GF-D8 (cell line): ENCODE data around the gene GRHL1.
"Not testable (repeated sequence)": the region's sequence is repeated elsewhere in the genome, so short reads cannot be mapped to it uniquely, and the experiment has no call there.

ENCODE experiments used
- DNase-seq: peaks from one replicate; lab custom pipeline; 2025; lab: John Stamatoyannopoulos, UW

Gene GRHL1

DNA sequence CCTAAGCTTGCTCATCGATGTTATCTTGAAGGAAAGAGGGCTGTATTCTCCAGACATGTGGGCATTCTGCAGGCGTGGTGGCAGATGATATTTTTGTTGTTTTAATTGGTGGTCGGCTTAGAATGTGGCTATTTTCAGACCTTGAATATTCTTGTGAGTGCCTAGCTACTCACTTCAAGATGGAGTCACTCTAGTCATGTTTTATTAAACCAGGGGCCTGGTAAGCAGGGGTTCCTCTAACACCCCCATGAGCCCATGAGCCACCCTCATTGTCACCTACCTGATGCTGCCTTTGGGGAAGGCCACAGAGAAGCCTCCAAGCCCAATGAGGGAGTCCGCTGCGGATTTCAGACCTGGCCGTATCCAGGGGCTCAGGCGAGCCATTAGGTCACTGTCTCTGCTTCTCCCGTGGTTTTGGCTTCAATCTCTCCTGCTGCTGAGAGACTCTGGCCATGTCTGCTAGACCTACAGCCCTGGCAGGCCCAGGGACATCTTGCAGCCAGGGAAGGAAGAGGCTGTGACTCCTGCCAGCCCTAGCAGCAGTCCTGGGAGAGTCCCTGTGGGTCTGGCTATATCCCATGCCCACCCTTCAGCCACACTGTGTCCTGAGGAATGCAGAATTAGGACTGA is 75.6 kb downstream of the GRHL1 start:
- no peak for DNase-seq

GRCh38 chr2:10027660-10028330 is 76.3 kb downstream of the GRHL1 start:
- DNase-seq = no peak

DNA sequence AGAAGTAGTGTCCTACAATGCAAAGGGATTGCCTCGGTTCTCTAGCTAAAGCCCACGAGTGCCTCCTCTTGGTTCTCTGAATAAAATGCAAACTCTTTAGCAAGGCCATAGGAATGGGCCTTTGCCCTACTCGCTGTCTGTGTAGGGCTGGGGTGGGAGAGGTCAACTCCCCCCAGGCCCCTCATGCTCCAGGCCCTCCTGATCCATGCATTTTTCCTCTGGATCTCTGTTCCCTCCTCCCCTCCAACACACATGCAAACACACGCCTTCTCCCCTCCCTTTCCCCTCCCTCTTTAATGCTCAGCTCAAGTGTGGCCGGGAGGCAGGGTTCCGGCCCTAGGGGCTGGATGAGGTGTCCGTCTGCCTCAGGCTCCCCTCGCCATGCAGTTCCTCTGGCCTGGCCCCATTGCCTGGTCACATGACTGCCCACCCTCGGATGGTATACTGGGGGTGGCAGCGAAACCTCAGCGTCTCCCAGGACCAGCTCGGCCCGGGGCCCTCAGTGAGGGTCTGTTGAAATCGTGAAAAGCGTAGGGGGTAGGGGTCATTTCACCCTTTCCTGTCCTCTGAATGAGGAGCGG is 77.0 kb downstream of the GRHL1 start:
- DNase-seq = peak; percentile 3

- DNase-seq = peak; percentile 7
Observed at GRCh38 chr2:10028988-10029874, 77.7 kb downstream of the GRHL1 start.

GRCh38 chr2:10029875-10030223 is 78.4 kb downstream of the GRHL1 start:
- DNase-seq = no peak

GRCh38 chr2:10030311-10030736 is 78.8 kb downstream of the GRHL1 start:
- DNase-seq = no peak

DNA sequence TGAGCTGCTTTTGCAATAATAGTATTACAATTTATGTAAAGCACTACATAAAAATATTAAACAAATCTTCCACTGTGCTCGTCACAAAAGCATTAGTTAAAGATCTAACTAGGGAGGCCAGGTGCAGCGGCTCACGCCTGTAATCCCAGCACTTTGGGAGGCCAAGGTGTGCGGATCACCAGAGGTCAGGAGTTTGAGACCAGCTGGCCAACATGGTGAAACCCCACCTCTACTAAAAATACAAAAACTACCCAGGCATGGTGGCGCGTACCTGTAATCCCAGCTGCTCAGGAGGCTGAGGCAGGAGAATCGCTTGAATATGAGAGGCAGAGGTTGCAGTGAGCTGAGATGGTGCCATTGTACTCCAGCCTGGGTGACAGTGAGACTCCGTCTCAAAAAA is 79.3 kb downstream of the GRHL1 start:
- not testable (repeated sequence) for DNase-seq

DNA sequence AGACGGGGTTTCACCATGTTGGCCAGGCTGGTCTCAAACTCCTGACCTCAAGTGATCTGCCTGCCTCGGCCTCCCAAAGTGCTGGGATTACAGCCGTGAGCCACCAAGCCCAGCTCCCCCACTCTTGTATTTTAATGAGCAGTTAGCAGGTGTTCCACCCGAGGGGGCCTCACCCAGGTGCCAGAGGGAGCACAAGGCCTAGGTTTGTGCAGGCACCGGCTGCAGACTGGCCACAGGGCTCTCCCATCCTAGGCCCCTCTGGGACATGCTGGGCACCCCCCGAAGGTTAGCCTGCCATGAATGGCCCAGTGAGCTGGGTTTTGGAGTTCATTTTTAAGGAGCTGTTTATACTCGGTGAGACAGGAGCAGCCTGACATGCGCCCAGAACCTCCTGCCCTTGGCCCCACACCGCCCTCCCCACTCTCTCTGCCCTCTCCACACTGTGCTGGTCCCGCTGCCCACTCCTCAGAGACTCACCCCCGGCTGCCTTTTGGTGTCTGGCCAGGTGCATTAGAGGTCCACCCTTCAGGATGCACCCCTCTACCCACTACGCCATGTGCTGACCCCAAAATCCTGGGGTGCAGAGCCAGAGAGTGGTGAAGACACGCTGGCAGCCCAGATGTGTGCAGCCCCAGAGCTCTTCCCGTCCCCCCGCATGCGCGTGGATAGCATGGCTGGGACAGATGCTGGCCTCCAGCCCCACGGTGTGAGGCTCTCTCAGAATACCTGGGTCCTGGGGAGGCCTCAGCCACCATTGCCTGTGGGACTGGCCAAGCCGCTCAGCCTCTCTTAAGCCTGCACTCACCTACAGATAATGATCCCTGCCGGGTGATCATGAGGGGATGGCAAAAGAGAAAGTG is 80.6 kb downstream of the GRHL1 start:
- no peak for DNase-seq

DNA sequence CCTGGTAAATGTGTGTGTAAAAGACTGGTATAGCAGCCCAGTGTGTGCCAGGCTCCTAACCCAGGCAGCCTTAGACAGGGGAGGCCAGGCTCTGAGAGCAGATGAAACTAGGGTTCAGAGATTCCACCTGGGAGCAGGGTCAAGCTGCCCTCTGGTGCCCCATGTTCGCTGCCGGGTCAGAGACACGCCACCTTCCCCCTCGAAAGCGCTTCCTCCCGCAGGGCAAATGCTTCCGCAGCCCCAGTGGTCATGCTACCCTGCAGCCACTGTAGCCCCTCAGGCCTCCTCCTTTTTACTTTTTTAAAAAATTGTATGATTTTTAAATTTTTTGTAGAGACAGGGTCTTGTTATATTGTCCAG is 81.2 kb downstream of the GRHL1 start:
- no peak for DNase-seq

GRCh38 chr2:10033251-10034006 is 81.9 kb downstream of the GRHL1 start:
- no peak for DNase-seq

GRCh38 chr2:10034333-10035052 is 83.0 kb downstream of the GRHL1 start:
- DNase-seq = no peak

- DNase-seq = no peak
Observed at GRCh38 chr2:10035053-10035422, 83.5 kb downstream of the GRHL1 start.

- no peak for DNase-seq
Observed at GRCh38 chr2:10035633-10036032, 84.1 kb downstream of the GRHL1 start.

DNA sequence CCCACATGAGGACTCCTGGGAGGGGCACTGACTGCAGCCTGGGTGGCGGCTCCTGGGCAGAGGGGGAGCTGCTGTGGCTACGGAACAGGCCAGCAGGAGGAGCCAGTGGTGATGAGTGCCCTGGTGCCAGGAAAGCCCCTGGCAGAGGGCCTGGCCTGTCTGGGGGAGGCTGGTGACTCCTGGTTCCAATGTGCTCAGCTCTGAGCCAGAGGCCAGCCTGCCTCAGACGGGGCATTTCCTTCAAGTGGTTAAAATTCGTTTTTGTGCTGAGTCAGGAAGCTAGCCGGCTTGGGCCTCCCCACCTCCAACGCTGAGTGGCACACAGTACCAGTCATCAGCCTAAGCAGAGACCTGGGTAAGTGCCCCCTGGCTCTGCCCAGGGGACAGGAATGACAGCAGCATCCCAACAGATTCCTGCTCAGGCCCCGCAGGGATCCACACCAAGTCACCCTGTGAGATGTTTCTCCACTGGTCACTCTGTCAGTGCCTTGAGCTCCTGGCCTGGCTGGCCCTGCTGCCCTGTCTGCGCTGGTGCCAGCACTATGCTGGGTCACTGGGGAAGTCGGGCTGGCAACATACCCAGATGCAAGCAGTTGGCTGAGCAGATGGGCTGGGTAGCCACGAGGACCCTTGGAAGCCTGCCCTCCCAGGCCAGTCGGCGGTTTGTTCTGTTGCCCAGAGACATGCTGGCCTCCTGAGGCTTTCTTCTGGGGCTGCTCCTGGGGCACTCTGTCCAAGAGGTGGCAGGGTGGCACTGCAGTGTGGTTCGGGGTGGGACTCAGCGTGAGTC is 84.8 kb downstream of the GRHL1 start:
- DNase-seq = peak; percentile 3

DNA sequence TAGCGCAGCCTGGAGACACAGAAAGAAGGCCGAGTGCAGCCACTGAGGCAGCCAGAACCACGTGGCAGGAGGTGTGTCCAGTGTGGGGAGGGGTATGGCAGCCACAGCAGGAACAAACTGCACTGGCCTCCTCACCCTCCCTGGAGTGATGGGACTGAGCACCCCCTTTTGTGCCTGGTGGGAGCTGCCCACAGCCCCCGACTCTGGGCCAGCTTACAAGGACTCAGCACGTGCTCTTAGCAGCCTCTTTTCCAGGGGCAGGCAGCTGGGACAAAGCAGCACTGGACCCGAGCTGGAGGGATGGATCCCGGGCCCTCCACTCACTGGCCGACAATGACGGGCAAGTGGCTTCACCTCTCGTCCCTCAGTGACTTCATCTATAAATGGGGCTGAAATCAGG is 86.6 kb downstream of the GRHL1 start:
- no peak for DNase-seq

DNA sequence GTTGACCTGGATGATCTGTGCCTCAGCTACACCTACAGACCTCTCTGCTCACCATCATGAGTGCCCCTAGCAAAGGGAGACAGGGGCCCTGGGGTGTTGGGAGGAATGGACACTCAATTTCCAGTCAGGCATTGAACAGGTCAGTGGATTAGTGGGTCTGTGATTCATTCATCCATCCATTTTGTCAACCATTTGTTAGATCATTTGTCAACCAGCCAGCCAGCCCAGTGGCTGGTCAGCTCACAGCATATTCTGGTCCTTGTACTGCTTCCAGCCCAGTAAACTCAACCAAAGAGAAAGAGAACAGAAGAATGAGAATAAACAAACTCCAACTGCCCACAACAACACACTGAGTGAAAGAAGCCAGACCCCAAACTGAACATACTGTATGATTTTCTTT is 87.2 kb downstream of the GRHL1 start:
- DNase-seq = no peak

- DNase-seq = no peak
Observed at GRCh38 chr2:10039658-10040410, 88.3 kb downstream of the GRHL1 start.

DNA sequence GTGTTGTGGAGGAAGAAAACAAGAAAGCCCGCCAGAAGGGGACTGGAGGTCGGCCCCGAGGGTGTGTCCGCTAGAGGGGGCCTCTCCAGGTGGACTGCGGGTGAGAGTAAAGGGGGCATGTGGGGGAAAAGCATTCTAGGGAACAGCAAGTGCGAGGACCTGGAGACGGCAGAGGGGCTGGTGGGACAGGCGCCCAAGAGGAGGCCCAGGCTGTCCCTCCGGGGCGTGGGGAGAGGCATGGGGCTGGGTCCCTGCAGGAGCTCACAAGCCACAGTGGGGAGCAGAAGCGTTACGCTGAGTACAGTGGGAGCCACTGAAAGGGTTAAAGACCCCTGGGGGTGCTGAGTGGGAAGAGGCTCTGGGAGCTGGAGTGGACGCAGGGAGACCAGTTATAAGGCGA is 90.2 kb downstream of the GRHL1 start:
- DNase-seq = no peak
